SK-N-SH treated with all-trans-retinoic acid at 6 μM for 48 hours (cell line): ENCODE results near the gene IL12RB1.

ENCODE experiments used
- ATAC-seq: fragments of 200-7000 bp; cut with Tn5 transposase; 3 replicates; pipeline ENCODE4 v1.9.1; 2020; ENCODE audit warnings: mild to moderate bottlenecking, moderate library complexity
- ARNTL ChIP-seq: fragments of 450-650 bp; formaldehyde crosslinking; IDR thresholded peaks from 2 replicates; pipeline ENCODE4 v1.5.0; 2020; ENCODE audit warnings: low read depth, mild to moderate bottlenecking, moderate library complexity, borderline replicate concordance
- BACH2 ChIP-seq: fragments of 250-450 bp; sonication (Bioruptor Pico); IDR thresholded peaks from 2 replicates; pipeline ENCODE4 v1.9.0; 2021; ENCODE audit warnings: mild to moderate bottlenecking, borderline replicate concordance
- CSDC2 ChIP-seq: fragments of 250-450 bp; sonication (Bioruptor Pico); IDR thresholded peaks from 2 replicates; pipeline ENCODE4 v1.5.0; 2020; ENCODE audit warnings: mild to moderate bottlenecking, moderate library complexity
- CSRNP3 ChIP-seq: fragments of 250-450 bp; sonication (Bioruptor Pico); IDR thresholded peaks from 2 replicates; pipeline ENCODE4 v1.5.1; 2021; ENCODE audit warnings: mild to moderate bottlenecking, moderate library complexity
- GLIS3 ChIP-seq: fragments of 250-450 bp; sonication (Bioruptor Pico); IDR thresholded peaks from 2 replicates; pipeline ENCODE4 v1.5.0; 2020; ENCODE audit warnings: mild to moderate bottlenecking, moderate library complexity
- ISL1 ChIP-seq: fragments of 250-450 bp; sonication (Bioruptor Pico); IDR thresholded peaks from 2 replicates; pipeline ENCODE4 v2.1.2; 2022; ENCODE audit warnings: mild to moderate bottlenecking, moderate library complexity
- OSR1 ChIP-seq: fragments of 250-450 bp; sonication (Bioruptor Pico); IDR thresholded peaks from 2 replicates; pipeline ENCODE4 v1.8.0; 2022; ENCODE audit warnings: moderate library complexity, mild to moderate bottlenecking, inconsistent platforms
- PATZ1 ChIP-seq: fragments of 250-450 bp; sonication (Bioruptor Pico); IDR thresholded peaks from 2 replicates; pipeline ENCODE4 v1.8.0; 2020; ENCODE audit warnings: mild to moderate bottlenecking, moderate library complexity, borderline replicate concordance
- POU6F1 ChIP-seq: fragments of 250-450 bp; sonication (Bioruptor Pico); IDR thresholded peaks from 2 replicates; pipeline ENCODE4 v1.8.0; 2021; ENCODE audit warnings: low read depth, mild to moderate bottlenecking, moderate library complexity, borderline replicate concordance
- PPARA ChIP-seq: fragments of 250-450 bp; sonication (Bioruptor Pico); IDR thresholded peaks from 2 replicates; pipeline ENCODE4 v1.5.0; 2020; ENCODE audit warnings: mild to moderate bottlenecking, borderline replicate concordance
- RARB ChIP-seq: fragments of 250-450 bp; sonication (Bioruptor Pico); IDR thresholded peaks from 2 replicates; pipeline ENCODE4 v1.8.0; 2021; ENCODE audit warnings: mild to moderate bottlenecking, moderate library complexity
- SNAI2 ChIP-seq: fragments of 250-450 bp; sonication (Bioruptor Pico); IDR thresholded peaks from 2 replicates; pipeline ENCODE4 v1.5.0; 2020; ENCODE audit warnings: mild to moderate bottlenecking, moderate library complexity
- TCF4 ChIP-seq: fragments of 250-450 bp; sonication (Bioruptor Pico); IDR thresholded peaks from 2 replicates; pipeline ENCODE4 v1.8.0; 2021; ENCODE audit warnings: mild to moderate bottlenecking, moderate library complexity, borderline replicate concordance
- TOX ChIP-seq: fragments of 250-450 bp; sonication (Bioruptor Pico); IDR thresholded peaks from 2 replicates; pipeline ENCODE4 v1.8.0; 2021; ENCODE audit warnings: mild to moderate bottlenecking, moderate library complexity, borderline replicate concordance
- TSHZ2 ChIP-seq: fragments of 250-450 bp; sonication (Bioruptor Pico); IDR thresholded peaks from 2 replicates; pipeline ENCODE4 v1.5.0; 2020; ENCODE audit warnings: mild to moderate bottlenecking, moderate library complexity
- ZC3H10 ChIP-seq: fragments of 250-450 bp; sonication (Bioruptor Pico); IDR thresholded peaks from 2 replicates; pipeline ENCODE4 v1.5.1; 2021; ENCODE audit warnings: mild to moderate bottlenecking, moderate library complexity
- ZFP3 ChIP-seq: fragments of 250-450 bp; sonication (Bioruptor Pico); IDR thresholded peaks from 2 replicates; pipeline ENCODE4 v1.5.0; 2020; ENCODE audit warnings: mild to moderate bottlenecking, moderate library complexity
- ZNF565 ChIP-seq: fragments of 450-650 bp; formaldehyde crosslinking; conservative IDR thresholded peaks from 2 replicates; pipeline ENCODE4 v1.5.0; 2020; ENCODE audit warnings: low read depth, mild to moderate bottlenecking, moderate library complexity
- ZNF70 ChIP-seq: fragments of 450-650 bp; formaldehyde crosslinking; IDR thresholded peaks from 2 replicates; pipeline ENCODE4 v1.5.0; 2020; ENCODE audit warnings: mild to moderate bottlenecking, moderate library complexity
- ZNF8 ChIP-seq: fragments of 450-650 bp; formaldehyde crosslinking; IDR thresholded peaks from 2 replicates; pipeline ENCODE4 v1.5.0; 2020; ENCODE audit warnings: mild to moderate bottlenecking, moderate library complexity

IL12RB1 gene

GRCh38 chr19:18119717-18120105 lies 33.0 kb upstream of the IL12RB1 start (continued):
- no peak for TF ChIP-seq CSRNP3 (CRISPR knock-in tag)
- no peak for TF ChIP-seq PPARA (CRISPR knock-in tag)
- TF ChIP-seq RARB: no peak
- TF ChIP-seq ZFP3 (CRISPR knock-in tag): no peak
- TF ChIP-seq GLIS3 (CRISPR knock-in tag): no peak

- no peak for ATAC-seq
- TF ChIP-seq SNAI2 (CRISPR knock-in tag) (no peak), PATZ1 (no peak), TOX (CRISPR knock-in tag) (no peak), TSHZ2 (CRISPR knock-in tag) (no peak), OSR1 (CRISPR knock-in tag) (no peak), GLIS3 (CRISPR knock-in tag) (no peak), ZNF8 (no peak), TCF4 (no peak), CSDC2 (CRISPR knock-in tag) (no peak), ZNF70 (CRISPR knock-in tag) (no peak), ISL1 (CRISPR knock-in tag) (no peak), ZFP3 (CRISPR knock-in tag) (no peak), ZNF565 (CRISPR knock-in tag) (no peak), ZC3H10 (CRISPR knock-in tag) (no peak), BACH2 (no peak), CSRNP3 (CRISPR knock-in tag) (no peak), POU6F1 (CRISPR knock-in tag) (no peak), ARNTL (CRISPR knock-in tag) (no peak), PPARA (CRISPR knock-in tag) (no peak)
Observed at GRCh38 chr19:18119013-18119716, 32.4 kb upstream of the IL12RB1 start.

- no peak for ATAC-seq
- no peak for TF ChIP-seq ZNF565 (CRISPR knock-in tag)
Observed at GRCh38 chr19:18118420-18119012, 31.8 kb upstream of the IL12RB1 start.
